Activated naive CD8-positive, alpha-beta T cell treated with anti-CD3 and anti-CD28 coated beads, Interleukin-2, amount 50 U/mL, for 16 hours (primary cell): ENCODE measurements around the gene ADAM19.
A peak's percentile ranks its signal among the peaks of the same experiment; 100 is the strongest.

Experiments
- DNase-seq: peaks from one replicate; pipeline ENCODE4 v3.0.0-alpha.2; 2020; ENCODE audit warnings: low read depth, low spot score

ADAM19 gene

GRCh38 chr5:157575381-157576020 lies at the start of gene ADAM19:
Gene ADAM19, minus strand, starts transcription at chr5:157575775. Its CDS starts 79 bp downstream, at chr5:157575696.
- DNase-seq: no peak

GRCh38 chr5:157624144-157624543 lies 48.6 kb upstream of the ADAM19 start:
- no peak for DNase-seq

- no peak for DNase-seq
These were observed 45.2 kb upstream of the ADAM19 start for GRCh38 chr5:157620776-157621175.

- no peak for DNase-seq
These were observed 42.7 kb upstream of the ADAM19 start for GRCh38 chr5:157618191-157618765.

- DNase-seq: no peak
These were observed 41.2 kb upstream of the ADAM19 start for GRCh38 chr5:157616785-157617184.

GRCh38 chr5:157613385-157614245 lies 38.0 kb upstream of the ADAM19 start:
- DNase-seq: no peak

- no peak for DNase-seq
These were observed 37.0 kb upstream of the ADAM19 start for GRCh38 chr5:157612581-157612980.

GRCh38 chr5:157611571-157612476 lies 36.2 kb upstream of the ADAM19 start:
- no peak for DNase-seq

GRCh38 chr5:157610990-157611389 lies 35.4 kb upstream of the ADAM19 start:
- no peak for DNase-seq

GRCh38 chr5:157608972-157609565 lies 33.5 kb upstream of the ADAM19 start:
- DNase-seq: no peak

GRCh38 chr5:157607371-157608161 lies 32.0 kb upstream of the ADAM19 start:
- DNase-seq: no peak

- DNase-seq: no peak
These were observed 30.5 kb upstream of the ADAM19 start for GRCh38 chr5:157606046-157606445.

GRCh38 chr5:157603333-157604190 lies 28.0 kb upstream of the ADAM19 start:
- DNase-seq: peak; percentile 9

- no peak for DNase-seq
These were observed 26.9 kb upstream of the ADAM19 start for GRCh38 chr5:157602505-157602904.

- no peak for DNase-seq
These were observed 24.7 kb upstream of the ADAM19 start for GRCh38 chr5:157600252-157600651.

- no peak for DNase-seq
These were observed 24.0 kb upstream of the ADAM19 start for GRCh38 chr5:157599565-157599964.

- no peak for DNase-seq
These were observed 22.9 kb upstream of the ADAM19 start for GRCh38 chr5:157598350-157598936.

- no peak for DNase-seq
These were observed 21.7 kb upstream of the ADAM19 start for GRCh38 chr5:157597277-157597676.

- DNase-seq: no peak
These were observed 20.9 kb upstream of the ADAM19 start for GRCh38 chr5:157596487-157596886.
